Measurements from ENCODE around the gene GPC1. TPM values are rescaled to one million over a fixed set of nuclear protein-coding genes. Genes with fewer than 3 reads are reported as not detected.

GPC1 gene
- polyA plus RNA-seq, 1 of the 3 experiments (the other 2 are of a cell fraction): 65.5 TPM

DNA sequence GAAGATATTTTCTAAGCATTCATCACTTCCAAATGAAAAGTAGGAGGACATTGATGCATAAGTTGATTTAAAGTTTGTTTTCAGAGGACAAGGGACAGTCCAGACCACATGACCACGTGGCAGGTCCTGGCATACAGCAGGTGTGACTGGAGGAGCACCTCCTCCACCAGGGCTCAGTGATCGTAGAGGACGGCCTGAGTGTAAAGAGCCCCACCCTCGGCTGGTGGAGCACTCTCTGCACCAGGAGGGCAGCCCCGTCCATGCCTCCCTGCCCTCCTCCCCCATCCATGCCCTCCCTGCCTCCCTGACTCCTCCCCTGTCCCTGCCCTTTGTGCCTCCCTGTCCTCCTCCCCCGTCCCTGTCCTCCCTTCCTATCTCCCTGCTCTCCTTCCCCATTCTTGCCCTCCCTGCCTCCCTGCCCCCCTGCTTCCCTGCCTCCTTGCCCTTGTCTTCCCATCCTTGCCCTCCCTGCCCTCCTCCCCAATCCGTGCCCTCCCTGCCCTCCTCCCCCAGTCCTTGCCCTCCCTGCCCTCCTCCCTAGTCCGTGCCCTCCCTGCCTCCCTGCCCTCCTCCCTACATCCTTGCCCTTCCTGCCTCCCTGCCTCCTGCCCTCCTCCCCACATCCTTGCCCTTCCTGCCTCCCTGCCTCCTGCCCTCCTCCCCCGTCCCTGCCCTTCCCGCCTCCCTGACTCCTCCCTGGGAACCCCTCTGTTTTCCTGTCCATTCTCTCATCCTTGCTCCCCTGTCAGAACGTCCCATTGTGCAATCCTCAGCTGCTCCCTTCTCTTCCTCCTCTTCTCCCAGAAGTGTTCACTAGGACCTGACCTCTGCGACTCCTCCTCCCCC lies 74.4 kb downstream of the GPC1 start:
- H4K20me1 ChIP-seq (ENCODE audit: insufficient read depth): no peaks in the 10 kb centered on the region
- TF ChIP-seq, protein P1, sequence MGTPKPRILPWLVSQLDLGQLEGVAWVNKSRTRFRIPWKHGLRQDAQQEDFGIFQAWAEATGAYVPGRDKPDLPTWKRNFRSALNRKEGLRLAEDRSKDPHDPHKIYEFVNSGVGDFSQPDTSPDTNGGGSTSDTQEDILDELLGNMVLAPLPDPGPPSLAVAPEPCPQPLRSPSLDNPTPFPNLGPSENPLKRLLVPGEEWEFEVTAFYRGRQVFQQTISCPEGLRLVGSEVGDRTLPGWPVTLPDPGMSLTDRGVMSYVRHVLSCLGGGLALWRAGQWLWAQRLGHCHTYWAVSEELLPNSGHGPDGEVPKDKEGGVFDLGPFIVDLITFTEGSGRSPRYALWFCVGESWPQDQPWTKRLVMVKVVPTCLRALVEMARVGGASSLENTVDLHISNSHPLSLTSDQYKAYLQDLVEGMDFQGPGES (IDR thresholded peaks at IDR 0.05; ENCODE audit: low read depth, low read length): no peak
- TF ChIP-seq, protein P2, sequence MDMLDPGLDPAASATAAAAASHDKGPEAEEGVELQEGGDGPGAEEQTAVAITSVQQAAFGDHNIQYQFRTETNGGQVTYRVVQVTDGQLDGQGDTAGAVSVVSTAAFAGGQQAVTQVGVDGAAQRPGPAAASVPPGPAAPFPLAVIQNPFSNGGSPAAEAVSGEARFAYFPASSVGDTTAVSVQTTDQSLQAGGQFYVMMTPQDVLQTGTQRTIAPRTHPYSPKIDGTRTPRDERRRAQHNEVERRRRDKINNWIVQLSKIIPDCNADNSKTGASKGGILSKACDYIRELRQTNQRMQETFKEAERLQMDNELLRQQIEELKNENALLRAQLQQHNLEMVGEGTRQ (IDR thresholded peaks at IDR 0.05; ENCODE audit: borderline replicate concordance, low read depth, low read length): no peak
- no peak for TF ChIP-seq POLR2AphosphoS5 (IDR thresholded peaks at IDR 0.05; ENCODE audit: low read depth, low read length)
- WGBS (ENCODE audit: low lambda C conversion rate): 80% methylated on average over 12 of the region's 12 CpGs
- H3K4me2 ChIP-seq: no peak overlapping the region
- H3K36me3 ChIP-seq (replicated peaks in 1 of 2; ENCODE audit: control insufficient read depth in 1 of 2, insufficient read depth in 2 of 2, low read length in 1 of 2): peaks cover 3 to 12% of the 10 kb centered on the region in 2 experiments
- peak; percentile 9 for DNase-seq
- CTCF ChIA-PET: no interaction called here
- no peaks in the 10 kb centered on the region for H3K79me2 ChIP-seq (ENCODE audit: insufficient read depth)
- H3K4me1 ChIP-seq (ENCODE audit: control insufficient read depth in 1 of 2, insufficient read depth in 2 of 2, low read depth in 1 of 2, low read length in 1 of 2): no peaks in the 10 kb centered on the region; a peak in 1 of 4 replicates
- POLR2A ChIA-PET: no interaction called here
- H3K9me3 ChIP-seq: no peaks in the 10 kb centered on the region
- no peaks in the 10 kb centered on the region for H3F3A ChIP-seq (replicated peaks; ENCODE audit: insufficient read depth)
- no peak overlapping the region for H3K4me3 ChIP-seq (ENCODE audit: low read depth in 2 of 2, low read length in 1 of 2)
- H3K9me2 ChIP-seq: no peaks in the 10 kb centered on the region
- H3K9ac ChIP-seq: no peak overlapping the region
- H3K27ac ChIP-seq (ENCODE audit: low read depth in 2 of 2, low read length in 1 of 2): no peak overlapping the region
- no peak overlapping the region for H2AFZ ChIP-seq (ENCODE audit: low read depth)
- H3K27me3 ChIP-seq (ENCODE audit: insufficient read depth): no peaks in the 10 kb centered on the region

DNA sequence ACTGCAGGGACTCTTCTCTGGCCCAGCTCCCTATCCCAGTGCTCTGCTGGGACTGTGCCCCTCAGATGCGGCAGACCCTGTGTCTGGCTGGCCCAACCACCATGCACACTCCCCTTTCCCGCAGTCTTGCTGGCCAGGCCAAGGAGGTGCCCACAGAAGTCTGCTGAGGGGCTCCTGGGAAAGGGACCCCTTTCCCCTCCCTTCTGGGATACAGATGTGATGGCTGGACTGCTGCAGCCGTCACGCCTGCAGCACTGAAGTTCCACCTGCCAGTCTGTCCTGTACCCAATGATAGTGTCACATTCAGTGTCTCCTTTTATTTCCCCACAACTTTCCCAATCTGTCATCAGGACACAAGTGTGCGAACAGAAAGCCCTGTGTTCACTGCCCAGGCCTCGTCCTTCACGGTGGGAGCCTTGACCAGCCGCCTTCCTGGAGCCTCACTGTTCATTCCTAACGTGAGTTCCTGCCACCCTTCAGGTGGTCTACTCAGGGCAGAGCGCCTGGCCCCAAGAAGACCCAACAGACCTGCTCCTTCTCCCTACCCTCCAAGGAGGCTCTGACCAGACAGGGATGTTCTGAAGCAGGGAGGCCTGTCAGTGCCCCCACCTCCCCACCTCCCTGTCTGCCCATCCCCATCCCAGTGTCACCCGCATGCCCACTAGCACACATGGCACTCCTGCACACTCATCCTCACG lies 75.2 kb downstream of the GPC1 start:
- Histone ChIP-seq H3K4me3 (ENCODE audit: low read depth in 2 of 2, low read length in 1 of 2) (no peak overlapping the region), H3K36me3 (replicated peaks in 1 of 2; ENCODE audit: control insufficient read depth in 1 of 2, insufficient read depth in 2 of 2, low read length in 1 of 2) (peaks cover 3 to 12% of the 10 kb centered on the region in 2 experiments), H3K4me1 (ENCODE audit: control insufficient read depth in 1 of 2, insufficient read depth in 2 of 2, low read depth in 1 of 2, low read length in 1 of 2) (no peaks in the 10 kb centered on the region; a peak in 1 of 4 replicates), H3K9me3 (no peaks in the 10 kb centered on the region), H3F3A (replicated peaks; ENCODE audit: insufficient read depth) (no peaks in the 10 kb centered on the region), H3K79me2 (ENCODE audit: insufficient read depth) (no peaks in the 10 kb centered on the region), H2AFZ (ENCODE audit: low read depth) (no peak overlapping the region), H3K27ac (ENCODE audit: low read depth in 2 of 2, low read length in 1 of 2) (no peak overlapping the region), H3K9me2 (no peaks in the 10 kb centered on the region), H3K4me2 (no peak overlapping the region), H4K20me1 (ENCODE audit: insufficient read depth) (no peaks in the 10 kb centered on the region), H3K9ac (no peak overlapping the region), H3K27me3 (ENCODE audit: insufficient read depth) (no peaks in the 10 kb centered on the region)
- peak; percentile 5 for DNase-seq
- WGBS (ENCODE audit: low lambda C conversion rate): 92% methylated on average over 12 of the region's 12 CpGs
- ChIA-PET CTCF (no interaction called here), POLR2A (no interaction called here)
- TF ChIP-seq TEAD4 (IDR thresholded peaks at IDR 0.05; ENCODE audit: borderline replicate concordance, insufficient read depth) (no peak), JUND (IDR thresholded peaks at IDR 0.05) (no peak), EP300 (IDR thresholded peaks at IDR 0.05; ENCODE audit: borderline replicate concordance in 1 of 2, low read depth in 1 of 2, low read length in 1 of 2) (no peak), RFX5 (IDR thresholded peaks at IDR 0.05; ENCODE audit: low read length) (no peak), RXRA (IDR thresholded peaks at IDR 0.05; ENCODE audit: borderline replicate concordance, low read depth) (no peak), MEF2A (IDR thresholded peaks at IDR 0.05; ENCODE audit: borderline replicate concordance, low read depth) (no peak), EZH2phosphoT487 (IDR thresholded peaks at IDR 0.05; ENCODE audit: borderline replicate concordance, low read depth) (no peak), RCOR1 (IDR thresholded peaks at IDR 0.05; ENCODE audit: low read length) (no peak), SMC3 (IDR thresholded peaks at IDR 0.05; ENCODE audit: low read depth, low read length) (no peak), GABPA (IDR thresholded peaks at IDR 0.05; ENCODE audit: low read depth) (no peak), ELF1 (IDR thresholded peaks at IDR 0.05) (no peak)
- TF ChIP-seq, protein P3, sequence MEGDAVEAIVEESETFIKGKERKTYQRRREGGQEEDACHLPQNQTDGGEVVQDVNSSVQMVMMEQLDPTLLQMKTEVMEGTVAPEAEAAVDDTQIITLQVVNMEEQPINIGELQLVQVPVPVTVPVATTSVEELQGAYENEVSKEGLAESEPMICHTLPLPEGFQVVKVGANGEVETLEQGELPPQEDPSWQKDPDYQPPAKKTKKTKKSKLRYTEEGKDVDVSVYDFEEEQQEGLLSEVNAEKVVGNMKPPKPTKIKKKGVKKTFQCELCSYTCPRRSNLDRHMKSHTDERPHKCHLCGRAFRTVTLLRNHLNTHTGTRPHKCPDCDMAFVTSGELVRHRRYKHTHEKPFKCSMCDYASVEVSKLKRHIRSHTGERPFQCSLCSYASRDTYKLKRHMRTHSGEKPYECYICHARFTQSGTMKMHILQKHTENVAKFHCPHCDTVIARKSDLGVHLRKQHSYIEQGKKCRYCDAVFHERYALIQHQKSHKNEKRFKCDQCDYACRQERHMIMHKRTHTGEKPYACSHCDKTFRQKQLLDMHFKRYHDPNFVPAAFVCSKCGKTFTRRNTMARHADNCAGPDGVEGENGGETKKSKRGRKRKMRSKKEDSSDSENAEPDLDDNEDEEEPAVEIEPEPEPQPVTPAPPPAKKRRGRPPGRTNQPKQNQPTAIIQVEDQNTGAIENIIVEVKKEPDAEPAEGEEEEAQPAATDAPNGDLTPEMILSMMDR (IDR thresholded peaks at IDR 0.05): no peak
- TF ChIP-seq, protein P4, sequence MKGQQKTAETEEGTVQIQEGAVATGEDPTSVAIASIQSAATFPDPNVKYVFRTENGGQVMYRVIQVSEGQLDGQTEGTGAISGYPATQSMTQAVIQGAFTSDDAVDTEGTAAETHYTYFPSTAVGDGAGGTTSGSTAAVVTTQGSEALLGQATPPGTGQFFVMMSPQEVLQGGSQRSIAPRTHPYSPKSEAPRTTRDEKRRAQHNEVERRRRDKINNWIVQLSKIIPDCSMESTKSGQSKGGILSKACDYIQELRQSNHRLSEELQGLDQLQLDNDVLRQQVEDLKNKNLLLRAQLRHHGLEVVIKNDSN (IDR thresholded peaks at IDR 0.05; ENCODE audit: borderline replicate concordance, low read depth): no peak
- TF ChIP-seq, protein P2 (IDR thresholded peaks at IDR 0.05; ENCODE audit: borderline replicate concordance, low read depth, low read length): no peak
- TF ChIP-seq, protein P5, sequence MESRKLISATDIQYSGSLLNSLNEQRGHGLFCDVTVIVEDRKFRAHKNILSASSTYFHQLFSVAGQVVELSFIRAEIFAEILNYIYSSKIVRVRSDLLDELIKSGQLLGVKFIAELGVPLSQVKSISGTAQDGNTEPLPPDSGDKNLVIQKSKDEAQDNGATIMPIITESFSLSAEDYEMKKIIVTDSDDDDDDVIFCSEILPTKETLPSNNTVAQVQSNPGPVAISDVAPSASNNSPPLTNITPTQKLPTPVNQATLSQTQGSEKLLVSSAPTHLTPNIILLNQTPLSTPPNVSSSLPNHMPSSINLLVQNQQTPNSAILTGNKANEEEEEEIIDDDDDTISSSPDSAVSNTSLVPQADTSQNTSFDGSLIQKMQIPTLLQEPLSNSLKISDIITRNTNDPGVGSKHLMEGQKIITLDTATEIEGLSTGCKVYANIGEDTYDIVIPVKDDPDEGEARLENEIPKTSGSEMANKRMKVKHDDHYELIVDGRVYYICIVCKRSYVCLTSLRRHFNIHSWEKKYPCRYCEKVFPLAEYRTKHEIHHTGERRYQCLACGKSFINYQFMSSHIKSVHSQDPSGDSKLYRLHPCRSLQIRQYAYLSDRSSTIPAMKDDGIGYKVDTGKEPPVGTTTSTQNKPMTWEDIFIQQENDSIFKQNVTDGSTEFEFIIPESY (IDR thresholded peaks at IDR 0.05; ENCODE audit: borderline replicate concordance, low read depth): no peak

Data from SK-N-SH (cell line).